GM20000 (cell line): ENCODE data around the gene CFAP68.

Experiments
- DNase-seq: peaks from one replicate; pipeline ENCODE4 v3.0.0; 2012; ENCODE audit warnings: low spot score
- TF ChIP-seq, protein P1 (sequence below): IDR thresholded peaks from 2 replicates; pipeline ENCODE4 v1.5.1; 2012; ENCODE audit warnings: mild to moderate bottlenecking, control low read depth; ENCODE audit errors: extremely low read depth, missing control alignments

CFAP68 gene, protein sequence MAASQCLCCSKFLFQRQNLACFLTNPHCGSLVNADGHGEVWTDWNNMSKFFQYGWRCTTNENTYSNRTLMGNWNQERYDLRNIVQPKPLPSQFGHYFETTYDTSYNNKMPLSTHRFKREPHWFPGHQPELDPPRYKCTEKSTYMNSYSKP

DNA sequence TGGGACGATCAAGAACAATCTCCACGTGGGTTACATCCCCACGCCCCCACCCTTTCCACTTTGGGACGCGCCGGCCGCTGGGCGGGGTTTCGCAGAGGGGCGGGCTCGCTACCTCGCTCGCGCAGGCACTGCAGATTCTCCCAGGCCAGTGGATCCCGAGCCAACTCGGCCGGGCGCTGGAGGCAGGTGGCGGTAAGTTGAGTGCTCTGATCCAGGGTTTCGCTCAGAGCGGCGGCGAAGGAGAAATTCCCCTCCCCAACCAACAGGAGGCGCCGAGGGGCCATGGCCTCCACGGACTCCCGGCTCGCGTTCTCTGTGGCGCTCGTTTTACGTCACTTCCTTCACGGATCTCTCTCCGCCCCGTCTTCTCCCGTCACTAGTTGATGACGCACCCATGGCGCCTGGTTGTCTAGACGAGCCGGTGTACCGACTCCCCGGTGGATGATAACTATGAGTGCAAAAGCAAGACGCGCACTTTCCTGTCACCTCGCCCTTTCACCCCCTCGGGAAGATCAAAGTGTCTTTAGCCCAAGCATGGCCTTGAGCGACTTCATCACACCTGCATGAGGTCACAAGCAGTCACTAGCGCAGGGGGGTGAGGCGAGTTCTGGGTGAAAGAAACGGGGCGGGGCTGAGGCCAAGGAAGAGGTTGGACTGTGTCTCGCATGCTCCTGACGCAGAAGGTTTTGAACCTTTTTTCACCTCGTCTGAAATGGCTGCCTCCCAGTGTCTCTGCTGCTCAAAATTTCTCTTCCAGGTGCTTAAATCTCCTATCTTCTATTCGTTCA, at the start of gene CFAP68, which contains the start of gene FDXACB1:
CFAP68 (plus strand) TSS at position 693 of the 788 bp plus-strand sequence; CDS start at position 713, 20 bp downstream.
FDXACB1 (minus strand) TSS at position 317 of the 788 bp plus-strand sequence; CDS start at position 284, 33 bp downstream.
- TF ChIP-seq, protein P1, sequence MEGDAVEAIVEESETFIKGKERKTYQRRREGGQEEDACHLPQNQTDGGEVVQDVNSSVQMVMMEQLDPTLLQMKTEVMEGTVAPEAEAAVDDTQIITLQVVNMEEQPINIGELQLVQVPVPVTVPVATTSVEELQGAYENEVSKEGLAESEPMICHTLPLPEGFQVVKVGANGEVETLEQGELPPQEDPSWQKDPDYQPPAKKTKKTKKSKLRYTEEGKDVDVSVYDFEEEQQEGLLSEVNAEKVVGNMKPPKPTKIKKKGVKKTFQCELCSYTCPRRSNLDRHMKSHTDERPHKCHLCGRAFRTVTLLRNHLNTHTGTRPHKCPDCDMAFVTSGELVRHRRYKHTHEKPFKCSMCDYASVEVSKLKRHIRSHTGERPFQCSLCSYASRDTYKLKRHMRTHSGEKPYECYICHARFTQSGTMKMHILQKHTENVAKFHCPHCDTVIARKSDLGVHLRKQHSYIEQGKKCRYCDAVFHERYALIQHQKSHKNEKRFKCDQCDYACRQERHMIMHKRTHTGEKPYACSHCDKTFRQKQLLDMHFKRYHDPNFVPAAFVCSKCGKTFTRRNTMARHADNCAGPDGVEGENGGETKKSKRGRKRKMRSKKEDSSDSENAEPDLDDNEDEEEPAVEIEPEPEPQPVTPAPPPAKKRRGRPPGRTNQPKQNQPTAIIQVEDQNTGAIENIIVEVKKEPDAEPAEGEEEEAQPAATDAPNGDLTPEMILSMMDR: peak; percentile 70
- peak; percentile 92 for DNase-seq

DNA sequence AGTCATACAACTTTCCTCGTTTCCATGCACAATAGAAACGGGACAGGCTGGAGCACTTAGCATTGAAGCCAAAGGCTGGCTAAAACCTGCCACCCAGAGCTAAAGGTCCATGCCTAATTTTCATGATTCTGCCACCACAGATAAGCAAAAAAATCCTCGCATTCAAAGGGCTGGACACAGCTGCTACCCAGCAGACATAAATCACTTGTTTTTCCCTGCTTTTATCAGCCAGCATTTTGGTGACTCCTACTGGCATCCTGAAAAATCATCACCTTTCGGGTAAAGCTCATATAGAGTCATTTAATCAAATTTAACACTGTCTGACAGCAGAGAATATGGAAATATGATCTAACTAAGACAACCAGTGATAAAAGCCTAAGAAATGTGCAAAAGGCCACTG, 45.8 kb upstream of the CFAP68 start:
- TF ChIP-seq, protein P1: no peak
- DNase-seq: no peak

DNA sequence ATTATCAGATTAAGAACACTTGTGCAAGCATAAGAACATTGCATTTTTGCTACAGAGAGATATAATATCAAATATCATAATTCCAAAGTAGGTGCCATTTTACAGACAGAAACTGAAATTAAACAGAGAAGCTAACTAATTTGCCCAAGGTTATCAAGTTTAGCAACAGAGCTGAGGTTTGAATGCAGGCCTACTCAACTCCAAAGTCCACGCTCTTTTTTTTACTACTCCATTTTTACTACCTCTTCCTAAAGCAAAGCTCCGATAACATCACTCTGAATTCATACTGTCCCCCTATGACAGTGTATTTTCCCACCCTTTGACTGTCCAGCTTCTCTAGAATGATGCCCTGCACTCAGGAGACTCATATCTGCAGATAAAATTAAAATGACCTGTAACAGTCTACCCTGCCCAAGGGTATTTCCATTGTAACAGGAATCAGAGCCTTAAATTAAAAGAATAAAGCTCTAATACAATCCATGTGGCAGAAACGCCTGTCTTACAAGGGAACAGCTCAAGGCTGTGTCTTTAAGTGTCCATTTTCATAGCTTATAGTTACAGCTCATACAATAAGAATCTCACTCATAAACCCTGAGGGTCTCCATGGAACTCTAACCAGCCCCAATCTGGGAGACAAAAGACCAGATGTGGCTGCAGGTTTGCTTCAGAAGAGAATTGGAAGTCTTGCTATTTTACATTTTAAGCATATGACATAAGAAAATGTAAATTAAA, 44.7 kb upstream of the CFAP68 start:
- TF ChIP-seq, protein P1: no peak
- DNase-seq: no peak

DNA sequence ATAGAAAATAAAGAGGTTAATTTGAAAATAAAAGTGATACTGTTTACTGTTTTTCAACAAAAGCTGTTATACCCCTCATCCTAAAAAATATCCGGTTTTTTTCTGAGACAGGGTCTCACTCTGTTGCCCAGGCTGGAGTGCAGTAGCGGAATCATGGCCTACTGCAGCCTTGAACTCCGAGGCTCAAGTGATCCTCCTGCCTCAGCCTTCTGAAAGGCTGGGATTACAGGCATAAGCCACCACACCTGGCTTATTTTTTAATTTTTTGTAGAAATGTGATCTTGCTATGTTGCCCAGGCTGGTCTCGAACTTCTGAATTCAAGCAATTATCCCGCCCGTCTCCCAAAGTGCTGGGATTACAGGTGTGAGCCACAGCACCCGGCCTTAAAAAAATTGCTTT, 43.7 kb upstream of the CFAP68 start:
- DNase-seq: no peak

DNA sequence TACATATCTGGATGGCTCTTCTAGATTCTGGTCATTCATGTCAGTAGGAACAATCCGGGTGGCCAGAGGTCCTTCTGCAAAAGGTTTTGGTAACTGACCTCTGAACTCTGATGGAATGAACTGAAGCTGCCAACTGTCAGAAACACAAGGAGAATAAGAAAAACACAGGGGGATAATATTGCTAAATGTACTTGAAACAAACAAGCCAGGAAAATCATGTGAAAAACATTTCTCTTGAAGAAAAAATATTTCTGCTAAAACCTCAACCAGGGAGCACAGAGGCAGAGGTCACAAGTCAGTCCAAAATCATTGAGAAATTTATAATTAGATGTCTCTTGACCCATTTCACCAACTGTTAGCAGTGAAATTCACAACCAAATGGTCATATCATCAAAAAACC, 43.2 kb upstream of the CFAP68 start:
- TF ChIP-seq, protein P1: no peak
- no peak for DNase-seq

More for the DNA sequence above, 43.7 kb upstream of the CFAP68 start:
- TF ChIP-seq, protein P1: no peak

DNA sequence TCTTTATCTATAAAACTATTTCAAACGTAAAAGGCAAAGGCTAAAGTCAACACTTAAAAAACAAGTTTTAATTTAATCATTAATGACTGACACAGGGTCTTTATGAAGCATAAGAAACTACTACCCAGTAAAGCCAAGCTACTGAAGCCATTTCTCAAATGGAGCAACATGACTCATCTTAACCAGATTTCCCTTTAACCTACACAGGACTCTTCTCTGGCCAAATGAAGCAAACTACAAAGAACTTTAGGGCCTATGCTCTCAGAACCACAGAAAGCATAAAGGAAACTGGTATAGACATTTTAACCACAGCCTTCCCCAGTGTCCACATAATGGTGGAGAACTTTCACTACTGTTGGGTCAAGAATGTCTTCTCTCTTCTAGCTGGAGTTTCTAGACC, 42.6 kb upstream of the CFAP68 start:
- TF ChIP-seq, protein P1: no peak
- DNase-seq: peak; percentile 23
